ENCODE results near the gene LAMA3.

LAMA3 gene

GRCh38 chr18:23951206-23951605, 262.0 kb downstream of the LAMA3 start:
- H3K4me2 ChIP-seq (ENCODE audit: low read depth, low read length, poor library complexity, severe bottlenecking) = no peak overlapping the region
- no peak overlapping the region for H2AFZ ChIP-seq (ENCODE audit: low read length)
- H3K36me3 ChIP-seq (ENCODE audit: insufficient read depth, low read length) = no peaks in the 10 kb centered on the region
- H3K9me3 ChIP-seq (ENCODE audit: insufficient read depth, low read depth, low read length) = no peaks in the 10 kb centered on the region
- no peaks in the 10 kb centered on the region for H3K27me3 ChIP-seq (ENCODE audit: insufficient read depth, low read length, poor library complexity, severe bottlenecking)
- no peak overlapping the region for H3K9ac ChIP-seq (ENCODE audit: low read depth, low read length, poor library complexity, severe bottlenecking)
- no peak for TF ChIP-seq CTCF (conservative IDR thresholded peaks at IDR 0.05; ENCODE audit: low read length)
- TF ChIP-seq EZH2phosphoT487 (IDR thresholded peaks at IDR 0.05; ENCODE audit: borderline replicate concordance) = no peak
- H3F3A ChIP-seq (ENCODE audit: low read depth) = no peaks in the 10 kb centered on the region
- no peak overlapping the region for H3K4me3 ChIP-seq (ENCODE audit: low read length, poor library complexity, severe bottlenecking)
- H4K20me1 ChIP-seq (ENCODE audit: insufficient read depth, low read length, poor library complexity, severe bottlenecking) = no peaks in the 10 kb centered on the region
- H3K9me2 ChIP-seq (replicated peaks; ENCODE audit: low read depth, low read length) = no peaks in the 10 kb centered on the region
- H3K4me1 ChIP-seq (ENCODE audit: insufficient read depth, low read length, poor library complexity, severe bottlenecking) = no peaks in the 10 kb centered on the region
- H3K79me2 ChIP-seq (ENCODE audit: insufficient read depth, low read length) = no peaks in the 10 kb centered on the region

GRCh38 chr18:23953984-23954383, 264.7 kb downstream of the LAMA3 start:
- Histone ChIP-seq H3K9ac (ENCODE audit: low read depth, low read length, poor library complexity, severe bottlenecking) (no peak overlapping the region), H3K79me2 (ENCODE audit: insufficient read depth, low read length) (no peaks in the 10 kb centered on the region), H3K9me3 (ENCODE audit: insufficient read depth, low read depth, low read length) (no peaks in the 10 kb centered on the region), H3K36me3 (ENCODE audit: insufficient read depth, low read length) (no peaks in the 10 kb centered on the region), H3K4me3 (ENCODE audit: low read length, poor library complexity, severe bottlenecking) (no peak overlapping the region), H3K4me1 (ENCODE audit: insufficient read depth, low read length, poor library complexity, severe bottlenecking) (no peaks in the 10 kb centered on the region), H3F3A (ENCODE audit: low read depth) (no peaks in the 10 kb centered on the region), H4K20me1 (ENCODE audit: insufficient read depth, low read length, poor library complexity, severe bottlenecking) (no peaks in the 10 kb centered on the region), H3K9me2 (replicated peaks; ENCODE audit: low read depth, low read length) (no peaks in the 10 kb centered on the region), H3K27me3 (ENCODE audit: insufficient read depth, low read length, poor library complexity, severe bottlenecking) (no peaks in the 10 kb centered on the region), H3K4me2 (ENCODE audit: low read depth, low read length, poor library complexity, severe bottlenecking) (no peak overlapping the region), H2AFZ (ENCODE audit: low read length) (no peak overlapping the region)
- TF ChIP-seq CTCF (conservative IDR thresholded peaks at IDR 0.05; ENCODE audit: low read length) (no peak), EZH2phosphoT487 (IDR thresholded peaks at IDR 0.05; ENCODE audit: borderline replicate concordance) (no peak)

- Histone ChIP-seq H2AFZ (ENCODE audit: low read length) (no peak overlapping the region), H3K9ac (ENCODE audit: low read depth, low read length, poor library complexity, severe bottlenecking) (no peak overlapping the region), H3K27me3 (ENCODE audit: insufficient read depth, low read length, poor library complexity, severe bottlenecking) (no peaks in the 10 kb centered on the region), H3K79me2 (ENCODE audit: insufficient read depth, low read length) (no peaks in the 10 kb centered on the region), H3K36me3 (ENCODE audit: insufficient read depth, low read length) (no peaks in the 10 kb centered on the region), H3K4me1 (ENCODE audit: insufficient read depth, low read length, poor library complexity, severe bottlenecking) (no peaks in the 10 kb centered on the region), H4K20me1 (ENCODE audit: insufficient read depth, low read length, poor library complexity, severe bottlenecking) (no peaks in the 10 kb centered on the region), H3K4me3 (ENCODE audit: low read length, poor library complexity, severe bottlenecking) (no peak overlapping the region), H3K4me2 (ENCODE audit: low read depth, low read length, poor library complexity, severe bottlenecking) (no peak overlapping the region), H3K9me2 (replicated peaks; ENCODE audit: low read depth, low read length) (no peaks in the 10 kb centered on the region), H3K9me3 (ENCODE audit: insufficient read depth, low read depth, low read length) (no peaks in the 10 kb centered on the region), H3F3A (ENCODE audit: low read depth) (no peaks in the 10 kb centered on the region)
- TF ChIP-seq EZH2phosphoT487 (IDR thresholded peaks at IDR 0.05; ENCODE audit: borderline replicate concordance) = no peak
- no peak for TF ChIP-seq CTCF (conservative IDR thresholded peaks at IDR 0.05; ENCODE audit: low read length)
Observed at GRCh38 chr18:23956483-23956882, 267.2 kb downstream of the LAMA3 start.

Data from Loucy (cell line).